ENCODE measurements around the gene NRAP. TPM values are rescaled to one million over a fixed set of nuclear protein-coding genes. Genes with fewer than 3 reads are reported as not detected.

NRAP gene
- not detected in 2 replicates for total RNA-seq

- Mint-ChIP-seq H3K27me3 (ENCODE audit: insufficient read depth) (peaks cover 13% of the 10 kb centered on the region), H3K9me3 (no peaks in the 10 kb centered on the region), H3K4me3 (no peak within 1 kb of the TSS), H3K27ac (no peak within 1 kb of the TSS), H3K36me3 (ENCODE audit: low read depth) (no peaks in the 10 kb centered on the region), H3K4me1 (ENCODE audit: low read depth) (peaks cover 15% of the 10 kb centered on the region)
- intact Hi-C loops (cut with micrococcal nuclease): no loop called here
- no peak for DNase-seq (ENCODE audit: low spot score)
These were observed at the start of gene NRAP for GRCh38 chr10:113663908-113664307. NRAP (minus strand) TSS chr10:113664041; CDS start chr10:113663882, 159 bp downstream.

- Mint-ChIP-seq H3K4me3 (no peak overlapping the region), H3K36me3 (ENCODE audit: low read depth) (peaks cover 28% of the 10 kb centered on the region), H3K9me3 (peaks cover 3% of the 10 kb centered on the region), H3K27ac (no peak overlapping the region), H3K27me3 (ENCODE audit: insufficient read depth) (no peaks in the 10 kb centered on the region), H3K4me1 (ENCODE audit: low read depth) (peaks cover 17% of the 10 kb centered on the region)
- intact Hi-C loops (cut with micrococcal nuclease): no loop called here
- no peak for DNase-seq (ENCODE audit: low spot score)
These were observed 49.8 kb upstream of the NRAP start for GRCh38 chr10:113713640-113713982.

- Mint-ChIP-seq H3K4me1 (ENCODE audit: low read depth) (peaks cover 19% of the 10 kb centered on the region), H3K9me3 (peaks cover 3% of the 10 kb centered on the region), H3K27ac (no peak overlapping the region), H3K27me3 (ENCODE audit: insufficient read depth) (no peaks in the 10 kb centered on the region), H3K4me3 (no peak overlapping the region), H3K36me3 (ENCODE audit: low read depth) (peaks cover 27% of the 10 kb centered on the region)
- no peak for DNase-seq (ENCODE audit: low spot score)
- intact Hi-C loops (cut with micrococcal nuclease): no loop called here
These were observed 49.2 kb upstream of the NRAP start for GRCh38 chr10:113712755-113713639.

- Mint-ChIP-seq H3K4me3 (no peak overlapping the region), H3K27ac (no peak overlapping the region), H3K27me3 (ENCODE audit: insufficient read depth) (no peaks in the 10 kb centered on the region), H3K4me1 (ENCODE audit: low read depth) (peaks cover 24% of the 10 kb centered on the region), H3K9me3 (peaks cover 3% of the 10 kb centered on the region), H3K36me3 (ENCODE audit: low read depth) (peaks cover 25% of the 10 kb centered on the region)
- intact Hi-C loops (cut with micrococcal nuclease): no loop called here
- no peak for DNase-seq (ENCODE audit: low spot score)
These were observed 48.2 kb upstream of the NRAP start for GRCh38 chr10:113712024-113712423.

- intact Hi-C loops (cut with micrococcal nuclease): no loop called here
- H3K27me3 Mint-ChIP-seq (ENCODE audit: insufficient read depth): no peaks in the 10 kb centered on the region
- H3K4me1 Mint-ChIP-seq (ENCODE audit: low read depth): peaks cover 33% of the 10 kb centered on the region
- H3K27ac Mint-ChIP-seq: no peak overlapping the region
- peaks cover 23% of the 10 kb centered on the region for H3K36me3 Mint-ChIP-seq (ENCODE audit: low read depth)
- DNase-seq (ENCODE audit: low spot score): no peak
- H3K4me3 Mint-ChIP-seq: no peak overlapping the region
- peaks cover 3% of the 10 kb centered on the region for H3K9me3 Mint-ChIP-seq
These were observed 47.3 kb upstream of the NRAP start for GRCh38 chr10:113711142-113711541.

- intact Hi-C loops (cut with micrococcal nuclease): no loop called here
- H3K36me3 Mint-ChIP-seq (ENCODE audit: low read depth): peaks cover 17% of the 10 kb centered on the region
These were observed 45.5 kb upstream of the NRAP start for GRCh38 chr10:113709221-113709838.

GRCh38 chr10:113708640-113709039 lies 44.8 kb upstream of the NRAP start:
- H3K27ac Mint-ChIP-seq: peak overlapping the region; percentile 64
- intact Hi-C loops (cut with micrococcal nuclease): no loop called here

More at GRCh38 chr10:113709221-113709838, 45.5 kb upstream of the NRAP start:
- Mint-ChIP-seq H3K4me1 (ENCODE audit: low read depth) (peaks cover 35% of the 10 kb centered on the region), H3K9me3 (no peaks in the 10 kb centered on the region), H3K27me3 (ENCODE audit: insufficient read depth) (no peaks in the 10 kb centered on the region), H3K27ac (no peak overlapping the region), H3K4me3 (no peak overlapping the region)
- no peak for DNase-seq (ENCODE audit: low spot score)

GRCh38 chr10:113706623-113707022 lies 42.8 kb upstream of the NRAP start:
- Mint-ChIP-seq H3K9me3 (no peaks in the 10 kb centered on the region), H3K4me3 (no peak overlapping the region), H3K36me3 (ENCODE audit: low read depth) (peaks cover 21% of the 10 kb centered on the region), H3K4me1 (ENCODE audit: low read depth) (peaks cover 35% of the 10 kb centered on the region), H3K27ac (no peak overlapping the region), H3K27me3 (ENCODE audit: insufficient read depth) (no peaks in the 10 kb centered on the region)
- DNase-seq (ENCODE audit: low spot score): no peak
- intact Hi-C loops (cut with micrococcal nuclease): loop anchor here (2.0 kb wide), 1 partner anchor 24 kb away; no protein-coding TSS in a partner anchor

More at GRCh38 chr10:113708640-113709039, 44.8 kb upstream of the NRAP start:
- H3K4me3 Mint-ChIP-seq: no peak overlapping the region
- DNase-seq (ENCODE audit: low spot score): no peak
- H3K4me1 Mint-ChIP-seq (ENCODE audit: low read depth): peaks cover 35% of the 10 kb centered on the region
- no peaks in the 10 kb centered on the region for H3K27me3 Mint-ChIP-seq (ENCODE audit: insufficient read depth)
- no peaks in the 10 kb centered on the region for H3K9me3 Mint-ChIP-seq
- peaks cover 14% of the 10 kb centered on the region for H3K36me3 Mint-ChIP-seq (ENCODE audit: low read depth)

GRCh38 chr10:113705344-113705652 lies 41.5 kb upstream of the NRAP start:
- Mint-ChIP-seq H3K4me1 (ENCODE audit: low read depth) (peaks cover 31% of the 10 kb centered on the region), H3K9me3 (no peaks in the 10 kb centered on the region), H3K27ac (no peak overlapping the region), H3K36me3 (ENCODE audit: low read depth) (peaks cover 24% of the 10 kb centered on the region), H3K27me3 (ENCODE audit: insufficient read depth) (no peaks in the 10 kb centered on the region), H3K4me3 (no peak overlapping the region)
- DNase-seq (ENCODE audit: low spot score): no peak
- intact Hi-C loops (cut with micrococcal nuclease): loop anchor here (1.0 to 2.0 kb wide), 3 partner anchors 76 to 398 kb away; no protein-coding TSS in a partner anchor

- Mint-ChIP-seq H3K9me3 (no peaks in the 10 kb centered on the region), H3K27ac (no peak overlapping the region), H3K4me1 (ENCODE audit: low read depth) (peaks cover 28% of the 10 kb centered on the region), H3K4me3 (no peak overlapping the region), H3K36me3 (ENCODE audit: low read depth) (peaks cover 23% of the 10 kb centered on the region), H3K27me3 (ENCODE audit: insufficient read depth) (no peaks in the 10 kb centered on the region)
- intact Hi-C loops (cut with micrococcal nuclease): loop anchor here (1.0 to 2.0 kb wide), 3 partner anchors 76 to 399 kb away; no protein-coding TSS in a partner anchor
- DNase-seq (ENCODE audit: low spot score): no peak
These were observed 40.9 kb upstream of the NRAP start for GRCh38 chr10:113704637-113705343.

- H3K4me1 Mint-ChIP-seq (ENCODE audit: low read depth): no peaks in the 10 kb centered on the region
- intact Hi-C loops (cut with micrococcal nuclease): no loop called here
- H3K36me3 Mint-ChIP-seq (ENCODE audit: low read depth): peaks cover 52% of the 10 kb centered on the region
These were observed 33.8 kb upstream of the NRAP start for GRCh38 chr10:113697595-113697994.

GRCh38 chr10:113695691-113696090 lies 31.9 kb upstream of the NRAP start:
- no peak for DNase-seq (ENCODE audit: low spot score)
- Mint-ChIP-seq H3K4me1 (ENCODE audit: low read depth) (peaks cover under 1% of the 10 kb centered on the region), H3K36me3 (ENCODE audit: low read depth) (peaks cover 58% of the 10 kb centered on the region), H3K9me3 (peaks cover 25% of the 10 kb centered on the region), H3K27ac (no peak overlapping the region), H3K27me3 (ENCODE audit: insufficient read depth) (no peaks in the 10 kb centered on the region), H3K4me3 (no peak overlapping the region)
- intact Hi-C loops (cut with micrococcal nuclease): no loop called here

More at GRCh38 chr10:113697595-113697994, 33.8 kb upstream of the NRAP start:
- H3K4me3 Mint-ChIP-seq: no peak overlapping the region
- DNase-seq (ENCODE audit: low spot score): no peak
- H3K27me3 Mint-ChIP-seq (ENCODE audit: insufficient read depth): no peaks in the 10 kb centered on the region
- H3K27ac Mint-ChIP-seq: no peak overlapping the region
- peaks cover 23% of the 10 kb centered on the region for H3K9me3 Mint-ChIP-seq

- Mint-ChIP-seq H3K27me3 (ENCODE audit: insufficient read depth) (no peaks in the 10 kb centered on the region), H3K27ac (no peak overlapping the region), H3K4me3 (no peak overlapping the region), H3K9me3 (peaks cover 41% of the 10 kb centered on the region), H3K36me3 (ENCODE audit: low read depth) (peaks cover 59% of the 10 kb centered on the region), H3K4me1 (ENCODE audit: low read depth) (peaks cover 24% of the 10 kb centered on the region)
- intact Hi-C loops (cut with micrococcal nuclease): no loop called here
- no peak for DNase-seq (ENCODE audit: low spot score)
These were observed 29.5 kb upstream of the NRAP start for GRCh38 chr10:113693348-113693747.

Measured in activated T-helper 1 cell treated with anti-CD3 and anti-CD28 coated beads, Interleukin-12 subunit alpha, Interleukin-12 subunit beta, Interleukin-2, Interleukin-4 antibody, amounts not matched to agents 30 ng/mL and 10 ng/mL and 1 ng/mL, durations not matched to agents 14 hours and 24 hours and 36 hours (primary cell).